BJ (cell line): ENCODE data around the gene CUX1. TPM values are rescaled to one million over a fixed set of nuclear protein-coding genes. Genes with fewer than 3 reads are reported as not detected.
"Not testable (repeated sequence)": the region's sequence is repeated elsewhere in the genome, so short reads cannot be mapped to it uniquely, and the experiment has no call there.

ENCODE experiments used
- CTCF ChIA-PET: fragments of 350-600 bp; formaldehyde crosslinking; extraction: SDS; loops from one replicate; lab custom pipeline; 2021; ENCODE audit warnings: antibody characterized with exemption, inconsistent platforms; lab: Yijun Ruan, JAX
- POLR2A ChIA-PET: fragments of 300-600 bp; sonication (Branson Sonifier 250); formaldehyde crosslinking; extraction: SDS; loops from one replicate; lab custom pipeline; 2021; ENCODE audit warnings: antibody characterized with exemption; lab: Charles Lee
- DNase-seq: peaks from one replicate; pipeline ENCODE4 v3.0.0-alpha.2; 2011; ENCODE audit warnings: low read depth
- H3K27me3 ChIP-seq: 2 replicates; pipeline ENCODE4 v1.6.0; 2011; ENCODE audit warnings: low read length; ENCODE audit not compliant: control insufficient read depth, insufficient read depth
- H3K36me3 ChIP-seq: 2 replicates; pipeline ENCODE4 v1.5.1; 2011; ENCODE audit warnings: low read length; ENCODE audit not compliant: control insufficient read depth, insufficient read depth
- H3K4me3 ChIP-seq: 2 replicates; pipeline ENCODE4 v1.5.1; 2011; ENCODE audit warnings: low read depth, mild to moderate bottlenecking, control low read depth, low read length
- CTCF ChIP-seq: IDR thresholded peaks from 2 replicates; pipeline ENCODE4 v1.5.1; 2011; ENCODE audit warnings: low read depth, mild to moderate bottlenecking, control low read depth, inconsistent platforms, low read length, moderate library complexity; ENCODE audit not compliant: insufficient read depth
- polyA plus RNA-seq: library from polyadenylated mRNA; depleted of rRNA; stranded (reverse); fragments of >200 nt; gene quantifications from 2 replicates; pipeline ENCODE4 v1.2.3, GENCODE V29; 2011

Gene CUX1
- polyA plus RNA-seq, 1 experiment, result 36.5 TPM

- ChIA-PET POLR2A (no interaction called here), CTCF (interaction anchor here (0.6 kb wide), 1 partner anchor 169 kb away, joined by 4 read pairs; no protein-coding TSS in a partner anchor)
- Histone ChIP-seq H3K27me3 (no peaks in the 10 kb centered on the region), H3K4me3 (no peak overlapping the region), H3K36me3 (peaks cover 2% of the 10 kb centered on the region; the same call in 1 of the 2 replicates)
- TF ChIP-seq CTCF, result no peak
- DNase-seq, result no peak
Observed at GRCh38 chr7:101826081-101826835, 8.8 kb downstream of the CUX1 start.

GRCh38 chr7:101828301-101829020 lies 11.0 kb downstream of the CUX1 start:
- H3K27me3 ChIP-seq, result no peaks in the 10 kb centered on the region
- CTCF ChIA-PET, result interaction anchor here (1.2 kb wide), 1 partner anchor 443 kb away, joined by 5 read pairs; no protein-coding TSS in a partner anchor
- no peak overlapping the region for H3K4me3 ChIP-seq
- POLR2A ChIA-PET, result no interaction called here
- TF ChIP-seq CTCF, result no peak
- DNase-seq, result no peak
- no peaks in the 10 kb centered on the region for H3K36me3 ChIP-seq

GRCh38 chr7:101829374-101829773 lies 11.9 kb downstream of the CUX1 start:
- CTCF ChIA-PET, result interaction anchor here (0.8 kb wide), 1 partner anchor 450 kb away, joined by 3 read pairs; no protein-coding TSS in a partner anchor
- Histone ChIP-seq H3K36me3 (no peaks in the 10 kb centered on the region), H3K27me3 (no peaks in the 10 kb centered on the region), H3K4me3 (no peak overlapping the region)
- TF ChIP-seq CTCF, result no peak
- POLR2A ChIA-PET, result no interaction called here
- no peak for DNase-seq

- Histone ChIP-seq H3K27me3 (no peaks in the 10 kb centered on the region), H3K36me3 (no peaks in the 10 kb centered on the region), H3K4me3 (no peak overlapping the region)
- ChIA-PET CTCF (interaction anchor here (0.8 kb wide), 1 partner anchor 450 kb away, joined by 3 read pairs; no protein-coding TSS in a partner anchor), POLR2A (no interaction called here)
- DNase-seq, result no peak
- no peak for TF ChIP-seq CTCF
Observed at GRCh38 chr7:101829821-101830220, 12.4 kb downstream of the CUX1 start.

GRCh38 chr7:101831396-101831795 lies 14.0 kb downstream of the CUX1 start:
- CTCF ChIA-PET, DNase-seq, H3K36me3 ChIP-seq, H3K27me3 ChIP-seq, POLR2A ChIA-PET, H3K4me3 ChIP-seq: not testable (repeated sequence)
